Omental fat pad (tissue), 4 donors: Measurements from ENCODE around the gene ARHGAP45. TPM values are rescaled to one million over a fixed set of nuclear protein-coding genes. Genes with fewer than 3 reads are reported as not detected.

Experiments used
- ATAC-seq: fragments of 150-250 bp; one replicate; pipeline ENCODE4 v1.9.1; 2016; ENCODE audit warnings: mild to moderate bottlenecking, moderate library complexity; ENCODE audit not compliant: low FRiP score
- DNase-seq: peaks from one replicate; pipeline ENCODE4 v3.0.0-alpha.2; 2019; ENCODE audit warnings: low spot score
- CTCF ChIP-seq, 3 donors: fragments of 450-650 bp; IDR thresholded peaks; one replicate each; pipeline ENCODE4 v1.5.1; 2016 to 2017; ENCODE audit warnings: antibody characterized with exemption in 3 of 3, mild to moderate bottlenecking in 3 of 3, moderate library complexity in 2 of 3
- total RNA-seq, 4 donors: library from RNA; depleted of rRNA; stranded (reverse); fragments of >200 nt; gene quantifications; one replicate each; pipeline ENCODE4 v1.1.0, GENCODE V29; 2016

Gene ARHGAP45
- total RNA-seq, 4 donors from 2014 or later: 21.4 to 97.6 (median 36.3) TPM

- ATAC-seq (peak; percentile 53), DNase-seq (peak; percentile 98)
- no peak for TF ChIP-seq CTCF (IDR thresholded peaks at IDR 0.05)
Observed at GRCh38 chr19:1103708-1104310, 36.8 kb downstream of the ARHGAP45 start, which contains the start of gene GPX4. Gene GPX4, plus strand, starts transcription at chr19:1103994. Its CDS starts 50 bp downstream, at chr19:1104044.

GRCh38 chr19:1104311-1105007 lies 37.5 kb downstream of the ARHGAP45 start:
- no peak for DNase-seq
- peak; percentile 43 for ATAC-seq
- no peak for TF ChIP-seq CTCF (IDR thresholded peaks at IDR 0.05)

GRCh38 chr19:1105008-1105872 lies 38.3 kb downstream of the ARHGAP45 start:
- DNase-seq: no peak
- peak; percentile 2 for ATAC-seq
- no peak for TF ChIP-seq CTCF (IDR thresholded peaks at IDR 0.05)

GRCh38 chr19:1105873-1106840 lies 39.2 kb downstream of the ARHGAP45 start:
- TF ChIP-seq CTCF (IDR thresholded peaks at IDR 0.05): no peak
- ATAC-seq: no peak
- no peak for DNase-seq

- DNase-seq (no peak), ATAC-seq (no peak)
- no peak for TF ChIP-seq CTCF (IDR thresholded peaks at IDR 0.05)
Observed at GRCh38 chr19:1106841-1107660, 40.1 kb downstream of the ARHGAP45 start.
